Smooth muscle cell (in vitro differentiated cells): Measurements from ENCODE around the gene CNTROB. TPM values are rescaled to one million over a fixed set of nuclear protein-coding genes. Genes with fewer than 3 reads are reported as not detected.
A peak's percentile ranks its signal among the peaks of the same experiment; 100 is the strongest.
"Not testable (repeated sequence)": the region's sequence is repeated elsewhere in the genome, so short reads cannot be mapped to it uniquely, and the experiment has no call there.

Experiments used
- DNase-seq: peaks from one replicate; lab custom pipeline; 2025; ENCODE audit not compliant: unreplicated experiment; lab: John Stamatoyannopoulos, UW
- H2AFZ ChIP-seq: fragments of 200-600 bp; sonication (generic); 2 replicates; pipeline ENCODE4 v1.6.0; 2016; ENCODE audit warnings: antibody characterized with exemption, low read depth, mild to moderate bottlenecking
- H3F3A ChIP-seq: fragments of 200-600 bp; sonication (generic); 2 replicates; pipeline ENCODE4 v1.6.0; 2017; ENCODE audit warnings: antibody characterized with exemption, low read depth
- H3K27ac ChIP-seq: fragments of 200-600 bp; sonication (generic); 2 replicates; pipeline ENCODE4 v1.5.1; 2016; ENCODE audit warnings: low read depth, mild to moderate bottlenecking
- H3K27me3 ChIP-seq: fragments of 200-600 bp; sonication (generic); 2 replicates; pipeline ENCODE4 v1.6.1; 2016; ENCODE audit warnings: low read depth, mild to moderate bottlenecking
- H3K36me3 ChIP-seq: fragments of 200-600 bp; sonication (generic); 2 replicates; pipeline ENCODE4 v1.5.1; 2016; ENCODE audit warnings: low read depth
- H3K4me1 ChIP-seq: fragments of 200-600 bp; sonication (generic); 2 replicates; pipeline ENCODE4 v1.5.1; 2016; ENCODE audit warnings: low read depth
- H3K4me2 ChIP-seq: fragments of 200-600 bp; sonication (generic); 2 replicates; pipeline ENCODE4 v1.6.0; 2016; ENCODE audit warnings: mild to moderate bottlenecking
- H3K4me3 ChIP-seq: fragments of 200-600 bp; sonication (generic); 2 replicates; pipeline ENCODE4 v1.5.1; 2016; ENCODE audit warnings: mild to moderate bottlenecking
- H3K79me2 ChIP-seq: fragments of 200-600 bp; sonication (generic); 2 replicates; pipeline ENCODE4 v1.6.0; 2016; ENCODE audit warnings: low read depth, mild to moderate bottlenecking
- H3K9ac ChIP-seq: fragments of 200-600 bp; sonication (generic); 2 replicates; pipeline ENCODE4 v1.6.0; 2016; ENCODE audit warnings: low read depth
- H3K9me3 ChIP-seq: fragments of 200-600 bp; sonication (generic); replicated peaks from 2 replicates; pipeline ENCODE4 v1.5.1; 2016; ENCODE audit warnings: low read depth
- H4K20me1 ChIP-seq: fragments of 200-600 bp; sonication (generic); 2 replicates; pipeline ENCODE4 v1.6.0; 2016; ENCODE audit warnings: low read depth
- whole genome bisulfite sequencing: methylation state at CpG from one replicate; pipeline ENCODE4 v1.1.7; 2016; ENCODE audit warnings: low lambda C conversion rate; 5-methylcytosine and 5-hydroxymethylcytosine counted together
- polyA plus RNA-seq: library from polyadenylated mRNA; unstranded; fragments of >200 nt; fragmentation: Nextera tagmentation; extraction: Ambion mirVana; gene quantifications from 2 replicates; pipeline ENCODE4 v1.2.1, GENCODE V29; 2016
- total RNA-seq: library from RNA; depleted of rRNA; stranded (reverse); fragments of >200 nt; gene quantifications from 2 replicates; pipeline ENCODE4 v1.2.3, GENCODE V29; 2014
- TF ChIP-seq, protein P1 (sequence below): fragments of 200-600 bp; sonication (generic); IDR thresholded peaks from 2 replicates; pipeline ENCODE4 v1.5.1; 2017; ENCODE audit warnings: borderline replicate concordance, mild to moderate bottlenecking, antibody characterized with exemption; ENCODE audit not compliant: insufficient read depth, poor library complexity, severe bottlenecking

The CNTROB gene
- total and polyA plus RNA-seq, 2 experiments from 2014 or later = 11.1 to 20.6 TPM

DNA sequence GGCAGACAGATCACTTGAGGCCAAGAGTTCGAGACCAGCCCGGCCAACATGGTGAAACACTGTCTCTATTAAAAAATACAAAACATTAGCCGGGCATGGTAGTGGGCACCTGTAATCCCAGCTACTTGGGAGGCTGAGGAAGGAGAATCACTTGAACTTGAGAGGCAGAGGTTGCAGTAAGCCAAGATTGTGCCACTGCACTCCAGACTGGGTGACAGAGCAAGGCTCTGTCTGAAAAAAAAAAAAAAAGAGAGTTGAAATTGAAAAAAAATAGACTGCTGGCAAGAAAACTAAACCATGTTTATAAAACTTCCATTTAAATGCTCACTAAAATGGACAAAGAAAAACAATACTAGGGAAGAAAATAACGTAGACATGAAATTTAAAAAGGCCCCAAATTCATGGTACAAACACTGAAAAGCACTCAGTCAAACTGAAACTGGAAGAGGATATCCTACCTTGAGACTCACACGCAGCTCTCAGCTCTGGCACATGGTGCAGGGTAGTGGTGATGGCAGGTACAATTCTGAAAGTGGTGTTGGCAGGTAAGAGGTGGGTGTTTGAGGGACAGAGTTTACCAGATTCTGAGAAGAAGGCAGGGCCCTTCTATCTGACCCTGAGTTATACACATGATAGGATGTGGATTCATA is 19.3 kb downstream of the CNTROB start:
- Histone ChIP-seq H3F3A (peaks cover 6% of the 10 kb centered on the region), H3K4me1 (no peaks in the 10 kb centered on the region), H3K9ac (no peak overlapping the region), H3K27me3 (no peaks in the 10 kb centered on the region), H3K36me3 (peaks cover 9% of the 10 kb centered on the region), H3K27ac (no peak overlapping the region), H3K4me2 (no peak overlapping the region), H4K20me1 (no peaks in the 10 kb centered on the region), H3K4me3 (no peak overlapping the region), H3K9me3 (no peaks in the 10 kb centered on the region), H3K79me2 (no peaks in the 10 kb centered on the region), H2AFZ (no peak overlapping the region)
- whole genome bisulfite sequencing = 83% methylated on average over 5 of the region's 5 CpGs
- TF ChIP-seq, protein P1, sequence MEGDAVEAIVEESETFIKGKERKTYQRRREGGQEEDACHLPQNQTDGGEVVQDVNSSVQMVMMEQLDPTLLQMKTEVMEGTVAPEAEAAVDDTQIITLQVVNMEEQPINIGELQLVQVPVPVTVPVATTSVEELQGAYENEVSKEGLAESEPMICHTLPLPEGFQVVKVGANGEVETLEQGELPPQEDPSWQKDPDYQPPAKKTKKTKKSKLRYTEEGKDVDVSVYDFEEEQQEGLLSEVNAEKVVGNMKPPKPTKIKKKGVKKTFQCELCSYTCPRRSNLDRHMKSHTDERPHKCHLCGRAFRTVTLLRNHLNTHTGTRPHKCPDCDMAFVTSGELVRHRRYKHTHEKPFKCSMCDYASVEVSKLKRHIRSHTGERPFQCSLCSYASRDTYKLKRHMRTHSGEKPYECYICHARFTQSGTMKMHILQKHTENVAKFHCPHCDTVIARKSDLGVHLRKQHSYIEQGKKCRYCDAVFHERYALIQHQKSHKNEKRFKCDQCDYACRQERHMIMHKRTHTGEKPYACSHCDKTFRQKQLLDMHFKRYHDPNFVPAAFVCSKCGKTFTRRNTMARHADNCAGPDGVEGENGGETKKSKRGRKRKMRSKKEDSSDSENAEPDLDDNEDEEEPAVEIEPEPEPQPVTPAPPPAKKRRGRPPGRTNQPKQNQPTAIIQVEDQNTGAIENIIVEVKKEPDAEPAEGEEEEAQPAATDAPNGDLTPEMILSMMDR = no peak
- no peak for DNase-seq

DNA sequence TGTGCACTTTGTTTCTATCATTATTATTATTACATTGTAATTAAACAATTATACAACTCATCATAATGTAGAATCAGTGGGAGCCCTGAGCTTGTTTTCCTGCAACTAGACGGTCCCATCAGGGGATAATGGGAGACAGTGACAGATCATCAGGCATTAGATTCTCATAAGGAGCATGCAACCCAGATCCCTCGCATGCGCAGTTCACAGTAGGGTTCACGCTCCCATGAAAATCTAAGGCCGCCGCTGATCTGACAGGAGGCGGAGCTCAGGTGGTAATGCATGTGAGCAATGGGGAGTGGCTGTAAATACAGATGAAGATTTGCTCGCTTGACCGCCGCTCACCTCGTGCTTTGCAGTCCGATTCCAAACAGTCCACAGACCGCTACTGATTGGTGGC is 21.3 kb downstream of the CNTROB start:
- not testable (repeated sequence) for H3K4me2 ChIP-seq, H3K36me3 ChIP-seq, H3K9me3 ChIP-seq, H3K4me3 ChIP-seq, H2AFZ ChIP-seq, DNase-seq, H4K20me1 ChIP-seq, H3K27ac ChIP-seq, H3K27me3 ChIP-seq, H3K79me2 ChIP-seq, H3K4me1 ChIP-seq, H3K9ac ChIP-seq
- 95% methylated on average over 13 of the region's 13 CpGs for WGBS
- H3F3A ChIP-seq = peaks cover 10% of the 10 kb centered on the region

DNA sequence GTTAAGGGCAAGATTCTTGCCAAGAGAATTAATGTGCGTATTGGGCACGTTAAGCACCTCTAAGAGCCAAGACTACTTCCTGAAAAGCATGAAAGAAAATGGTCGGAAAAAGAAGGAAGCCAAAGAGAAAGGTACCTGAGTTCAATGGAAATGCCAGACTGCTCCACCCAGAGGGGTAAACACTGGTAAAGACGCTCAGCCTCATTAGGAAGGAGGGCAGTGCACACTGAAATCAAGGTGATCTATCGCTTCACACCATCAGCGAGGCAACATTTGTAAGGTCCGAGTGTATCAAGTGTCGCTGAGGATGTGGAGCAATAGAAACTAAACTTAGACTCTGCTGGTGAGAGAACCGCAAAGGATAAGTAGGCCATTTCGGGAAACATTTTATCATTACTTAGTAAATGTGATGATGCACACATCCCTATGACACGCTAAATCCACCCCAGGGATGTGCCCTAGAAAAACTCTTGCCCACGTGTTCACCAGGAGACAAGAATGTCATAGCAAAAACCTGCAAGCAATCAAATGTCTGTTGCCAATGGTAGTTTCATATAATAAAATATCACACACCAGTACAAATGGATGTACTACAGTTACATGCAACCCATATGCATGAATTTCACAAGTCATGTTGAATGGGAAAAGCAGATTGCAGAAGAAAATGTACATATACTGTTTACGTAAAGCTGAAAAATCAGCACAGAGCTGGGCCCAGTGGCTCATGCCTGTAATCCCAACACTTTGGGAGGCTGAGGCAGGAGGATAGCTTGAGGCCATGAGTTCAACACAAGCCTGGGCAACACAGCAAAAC is 23.6 kb downstream of the CNTROB start:
- TF ChIP-seq, protein P1 = no peak
- Histone ChIP-seq H3K4me3 (no peak overlapping the region), H3K9ac (no peak overlapping the region), H3K4me2 (no peak overlapping the region), H3K36me3 (no peaks in the 10 kb centered on the region), H3K27ac (peak overlapping the region; percentile 17), H4K20me1 (no peaks in the 10 kb centered on the region), H3F3A (peaks cover 10% of the 10 kb centered on the region), H3K27me3 (no peaks in the 10 kb centered on the region), H2AFZ (no peak overlapping the region), H3K79me2 (no peaks in the 10 kb centered on the region), H3K4me1 (no peaks in the 10 kb centered on the region), H3K9me3 (no peaks in the 10 kb centered on the region)
- DNase-seq = no peak
- 64% methylated on average over 13 of the region's 13 CpGs for WGBS

DNA sequence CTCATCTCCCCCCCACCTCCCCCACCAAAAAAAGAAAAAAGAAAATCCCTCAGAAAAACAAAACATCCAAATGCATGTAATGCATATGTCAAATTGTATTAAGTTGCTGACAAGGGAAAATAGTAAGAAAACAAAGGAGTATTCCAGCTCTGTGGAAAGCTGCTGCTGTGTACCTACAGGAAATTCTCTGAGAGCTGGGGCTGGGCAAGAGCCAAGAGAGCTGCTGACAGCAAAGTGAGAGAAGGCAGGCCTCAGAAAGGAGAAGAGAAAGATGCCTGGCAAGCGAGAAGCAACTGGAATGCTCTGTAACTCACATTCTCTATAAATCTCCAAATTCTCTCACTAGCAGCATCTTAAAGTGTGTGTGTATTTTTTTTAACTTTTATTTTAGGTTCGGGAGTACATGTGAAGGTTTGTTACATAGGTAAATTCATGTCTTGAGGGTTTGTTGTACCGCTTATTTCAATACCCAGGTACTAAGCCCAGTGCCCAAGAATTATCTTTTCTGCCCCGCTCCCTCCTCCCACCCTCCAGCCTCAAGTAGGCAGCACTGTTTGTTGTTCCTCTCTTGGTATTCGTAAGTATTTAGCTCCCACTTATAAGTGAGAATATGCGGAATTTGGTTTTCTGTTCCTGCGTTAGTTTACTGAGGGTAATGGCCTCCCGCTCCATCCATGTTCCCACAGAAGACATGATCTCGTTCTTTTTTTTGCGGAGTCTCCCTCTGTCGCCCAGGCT is 24.4 kb downstream of the CNTROB start:
- peak overlapping the region; percentile 17 for H3K27ac ChIP-seq
- no peaks in the 10 kb centered on the region for H4K20me1 ChIP-seq

More for the DNA sequence above, 24.4 kb downstream of the CNTROB start:
- 67% methylated on average over 11 of the region's 11 CpGs for WGBS
- TF ChIP-seq, protein P1 = no peak
- Histone ChIP-seq H2AFZ (no peak overlapping the region), H3K27me3 (no peaks in the 10 kb centered on the region), H3K79me2 (no peaks in the 10 kb centered on the region), H3K4me2 (peak overlapping the region; percentile 41), H3K4me3 (no peak overlapping the region), H3K9ac (no peak overlapping the region), H3K4me1 (no peaks in the 10 kb centered on the region), H3F3A (peaks cover 10% of the 10 kb centered on the region), H3K36me3 (no peaks in the 10 kb centered on the region), H3K9me3 (no peaks in the 10 kb centered on the region)
- DNase-seq = no peak
